Vagina (tissue), 2 donors: ENCODE data around the gene KCNIP2. TPM values are rescaled to one million over a fixed set of nuclear protein-coding genes. Genes with fewer than 3 reads are reported as not detected.

Experiments
- DNase-seq, 2 donors: peaks; one replicate each; pipeline ENCODE4 v3.0.0-alpha.2; 2017; ENCODE audit errors: extremely low spot score in 2 of 2
- H3K27ac ChIP-seq: fragments of 200-600 bp; sonication (generic); one replicate; pipeline ENCODE4 v1.5.1; 2019
- H3K27me3 ChIP-seq: fragments of 200-600 bp; sonication (generic); one replicate; pipeline ENCODE4 v1.5.1; 2019
- H3K36me3 ChIP-seq, 2 donors: fragments of 200-600 bp; sonication (generic); one replicate each; pipeline ENCODE4 v1.5.1; 2017 to 2019
- H3K4me1 ChIP-seq: fragments of 200-600 bp; sonication (generic); one replicate; pipeline ENCODE4 v1.5.1; 2019
- H3K4me3 ChIP-seq, 2 donors: fragments of 200-600 bp; sonication (generic); 1 replicate in 1 of 2; 2 replicates in 1 of 2; pipeline ENCODE4 v1.5.1; 2016 to 2019
- H3K9me3 ChIP-seq: fragments of 200-600 bp; sonication (generic); one replicate; pipeline ENCODE4 v1.5.1; 2019
- CTCF ChIP-seq, 3 experiments: fragments of 450-650 bp in 2 of 3; fragments of 200-600 bp in 1 of 3; sonication (generic) in 1 of 3; IDR thresholded peaks; one replicate each; pipeline ENCODE4 v1.5.1; 2017 to 2019; ENCODE audit warnings: antibody characterized with exemption in 3 of 3, mild to moderate bottlenecking in 2 of 3, moderate library complexity in 2 of 3
- POLR2A ChIP-seq, 2 donors: fragments of 450-650 bp; IDR thresholded peaks; one replicate each; pipeline ENCODE4 v1.6.1; 2017; ENCODE audit warnings: antibody characterized with exemption in 2 of 2, mild to moderate bottlenecking in 2 of 2, moderate library complexity in 2 of 2
- POLR2AphosphoS5 ChIP-seq, 2 donors: sonication (generic); formaldehyde crosslinking; IDR thresholded peaks; one replicate each; pipeline ENCODE4 v1.9.0; 2017; ENCODE audit warnings: antibody characterized with exemption in 2 of 2, mild to moderate bottlenecking in 2 of 2, low read depth in 1 of 2; ENCODE audit not compliant: insufficient read depth in 1 of 2
- intact Hi-C: fragments of 100-400 bp; cut with DNase I; formaldehyde crosslinking; loops from one replicate; pipeline ENCODE4 v1.15.1; 2023
- total RNA-seq: library from RNA; depleted of rRNA; stranded (reverse); fragments of >200 nt; gene quantifications from one replicate; pipeline ENCODE4 v1.2.3, GENCODE V29; 2016

The KCNIP2 gene
- total RNA-seq, 1 donor from 2014 or later = 5.9 TPM

GRCh38 chr10:101785801-101786200 lies 57.8 kb downstream of the KCNIP2 start:
- H3K27me3 ChIP-seq = no peaks in the 10 kb centered on the region
- no peak for DNase-seq
- peaks cover 0 to 57% of the 10 kb centered on the region in 2 donors for H3K36me3 ChIP-seq
- H3K4me1 ChIP-seq = peaks cover 41% of the 10 kb centered on the region
- intact Hi-C loops = no loop called here
- TF ChIP-seq CTCF (IDR thresholded peaks at IDR 0.05) = no peak
- no peak for TF ChIP-seq POLR2A (IDR thresholded peaks at IDR 0.05)
- TF ChIP-seq POLR2AphosphoS5 (IDR thresholded peaks at IDR 0.05; ENCODE audit: insufficient read depth in 1 of 2, low read depth in 1 of 2) = no peak
- no peaks in the 10 kb centered on the region for H3K9me3 ChIP-seq
- H3K27ac ChIP-seq = no peak overlapping the region
- H3K4me3 ChIP-seq = no peak overlapping the region

DNA sequence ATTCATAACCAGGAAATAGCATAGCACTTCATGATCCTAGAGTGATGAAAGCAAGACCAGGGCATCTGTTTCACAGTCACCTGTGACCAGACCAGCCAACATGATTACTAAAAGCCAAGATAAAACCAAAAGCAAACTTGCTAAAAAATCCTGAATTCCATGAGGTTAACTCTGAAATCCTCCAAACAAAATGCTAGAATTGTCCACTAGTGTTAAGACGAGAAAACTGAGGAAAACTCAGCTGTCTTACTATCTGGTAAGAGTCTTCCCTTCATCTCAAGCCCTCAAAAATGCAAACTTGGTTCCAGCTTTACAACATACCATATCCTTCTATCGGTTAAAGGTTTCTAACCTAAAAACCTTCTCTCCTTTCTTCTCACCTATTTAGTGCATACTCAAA lies 59.0 kb downstream of the KCNIP2 start:
- peaks cover 50% of the 10 kb centered on the region for H3K4me1 ChIP-seq

DNA sequence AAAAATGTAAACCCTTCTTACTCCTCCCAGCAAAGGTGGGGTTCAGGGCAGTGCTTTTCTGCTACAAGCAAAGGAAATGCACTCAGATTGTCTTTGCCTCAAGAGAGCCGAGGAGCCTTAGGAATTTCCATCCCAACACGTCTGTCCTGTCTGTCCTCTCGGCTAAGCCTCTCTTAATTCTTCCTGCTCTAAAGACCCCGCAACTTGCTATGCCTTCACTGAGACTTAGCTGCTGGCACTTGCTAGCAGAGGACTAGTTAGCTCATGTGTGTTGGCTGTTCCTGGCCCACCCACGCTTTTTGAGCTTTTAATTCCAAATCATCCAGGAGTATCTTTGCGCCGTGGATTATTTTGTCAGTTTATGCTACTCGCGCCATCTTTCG lies 59.9 kb downstream of the KCNIP2 start:
- Histone ChIP-seq H3K27ac (peak overlapping the region; percentile 43), H3K27me3 (no peaks in the 10 kb centered on the region), H3K4me3 (peak overlapping the region; percentile 53 to 70), H3K36me3 (peaks cover 0 to 36% of the 10 kb centered on the region in 2 donors), H3K9me3 (no peaks in the 10 kb centered on the region), H3K4me1 (peaks cover 58% of the 10 kb centered on the region)
- no peak for DNase-seq
- intact Hi-C loops = no loop called here
- TF ChIP-seq CTCF (IDR thresholded peaks at IDR 0.05) (no peak), POLR2A (IDR thresholded peaks at IDR 0.05) (no peak), POLR2AphosphoS5 (IDR thresholded peaks at IDR 0.05; ENCODE audit: insufficient read depth in 1 of 2, low read depth in 1 of 2) (no peak)

More for the DNA sequence above, 59.0 kb downstream of the KCNIP2 start:
- intact Hi-C loops = no loop called here
- H3K9me3 ChIP-seq = no peaks in the 10 kb centered on the region
- H3K27me3 ChIP-seq = no peaks in the 10 kb centered on the region
- no peak for DNase-seq
- H3K36me3 ChIP-seq = peaks cover 0 to 45% of the 10 kb centered on the region in 2 donors
- no peak overlapping the region for H3K27ac ChIP-seq
- TF ChIP-seq CTCF (IDR thresholded peaks at IDR 0.05) (no peak), POLR2AphosphoS5 (IDR thresholded peaks at IDR 0.05; ENCODE audit: insufficient read depth in 1 of 2, low read depth in 1 of 2) (no peak), POLR2A (IDR thresholded peaks at IDR 0.05) (no peak)
- H3K4me3 ChIP-seq = no peak overlapping the region

DNA sequence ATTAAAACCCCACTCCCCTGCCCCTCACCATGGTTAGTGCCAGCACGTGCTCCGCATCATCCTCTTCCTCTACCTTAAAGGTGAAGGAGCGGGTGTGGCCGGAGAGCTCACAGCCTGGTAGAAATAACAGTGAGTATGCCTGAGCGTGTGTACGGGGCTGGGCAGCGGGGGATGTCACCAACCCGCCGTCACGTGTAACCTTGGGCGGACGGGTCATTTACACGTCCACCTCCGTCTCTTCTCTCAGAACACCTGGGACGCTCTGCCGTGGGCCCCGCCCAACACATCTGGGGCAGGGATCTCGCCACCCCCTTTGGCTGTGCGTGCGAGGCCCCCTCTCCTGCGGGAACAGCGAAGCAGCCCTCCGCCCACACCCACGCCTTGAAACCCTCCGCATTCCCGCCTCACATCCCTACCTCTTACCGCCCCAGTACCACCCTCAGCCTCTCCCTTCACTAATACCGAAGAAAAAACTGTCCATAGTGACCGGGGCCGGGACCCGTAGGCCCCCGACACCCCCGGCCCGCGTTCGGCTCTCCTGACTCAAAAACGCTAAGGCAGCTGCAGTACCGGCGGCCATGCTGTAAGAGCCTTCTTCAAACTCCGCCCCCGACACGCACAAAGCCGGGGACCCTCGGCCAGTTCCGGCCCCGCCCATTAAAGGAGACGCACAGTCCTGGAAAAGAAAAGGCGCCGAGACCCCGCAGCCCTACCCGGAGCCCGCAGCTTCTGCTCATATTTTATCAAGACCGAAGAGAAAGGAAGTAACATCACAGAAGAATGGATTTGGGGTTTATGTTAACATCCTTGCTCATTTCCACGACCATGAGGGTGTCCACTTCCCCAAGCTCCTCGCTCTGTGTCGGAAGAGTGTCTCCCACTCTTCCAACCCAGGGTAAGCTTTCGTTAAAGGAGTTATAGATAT lies 60.5 kb downstream of the KCNIP2 start, which contains the start of gene NPM3:
Gene NPM3, minus strand, starts transcription at position 636 of the 925 bp plus-strand sequence. Its CDS starts 56 bp downstream, at position 580.
- H3K27me3 ChIP-seq = no peaks in the 10 kb centered on the region
- H3K4me1 ChIP-seq = peaks cover 62% of the 10 kb centered on the region
- TF ChIP-seq CTCF (IDR thresholded peaks at IDR 0.05) (no peak), POLR2AphosphoS5 (IDR thresholded peaks at IDR 0.05; ENCODE audit: insufficient read depth in 1 of 2, low read depth in 1 of 2) (peak; percentile 35 to 60)
- peaks cover 0 to 32% of the 10 kb centered on the region in 2 donors for H3K36me3 ChIP-seq
- peak within 1 kb of the TSS; percentile 43 for H3K27ac ChIP-seq
- intact Hi-C loops = no loop called here
- H3K9me3 ChIP-seq = no peaks in the 10 kb centered on the region
- peak within 1 kb of the TSS; percentile 53 to 70 for H3K4me3 ChIP-seq
- DNase-seq = no peak
